GM12872 (cell line): ENCODE results near the gene FARP1.

Experiments
- CTCF ChIP-seq: IDR thresholded peaks from 3 replicates; pipeline ENCODE4 v1.5.1; 2011; ENCODE audit warnings: low read depth, mild to moderate bottlenecking, low read length, moderate library complexity; ENCODE audit not compliant: insufficient read depth

Gene FARP1

DNA sequence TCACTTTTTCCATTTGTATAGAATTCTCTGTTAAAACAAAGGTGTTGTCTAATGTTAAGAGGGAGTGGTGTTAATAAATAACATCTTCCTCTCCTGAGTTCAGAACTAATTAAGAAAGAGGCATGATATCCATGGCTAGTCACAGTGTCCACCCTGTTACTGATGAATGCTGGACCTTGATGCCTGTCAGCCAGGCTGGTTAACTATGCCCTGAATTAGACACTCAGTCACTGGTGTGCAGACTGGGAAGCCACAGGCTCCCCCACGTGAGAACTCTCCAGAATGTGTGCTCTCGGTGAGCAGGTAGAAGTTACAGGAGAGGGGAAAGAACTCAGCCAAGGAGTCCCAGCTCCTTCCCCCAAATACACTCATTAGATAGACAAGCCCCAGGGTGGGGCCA, 90.2 kb downstream of the FARP1 start:
- TF ChIP-seq CTCF = no peak

DNA sequence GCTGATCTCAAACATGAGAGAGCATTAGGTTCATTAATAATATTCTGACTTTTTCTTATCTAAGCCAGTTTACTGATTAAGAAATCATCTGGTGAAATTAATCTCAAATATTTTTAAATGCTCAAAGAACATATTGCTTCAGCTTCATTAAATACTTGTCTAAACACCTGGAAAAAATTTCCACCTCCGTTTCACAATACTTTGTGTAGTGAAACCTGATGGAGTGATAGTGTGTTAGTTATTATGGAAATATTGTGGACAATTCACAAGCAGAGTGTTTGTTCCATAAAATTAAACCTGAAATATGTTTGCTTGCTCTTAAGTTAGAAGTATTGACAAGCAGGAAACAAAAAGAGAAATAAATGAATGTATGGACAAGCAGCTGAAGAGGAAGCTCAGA, 91.5 kb downstream of the FARP1 start:
- no peak for TF ChIP-seq CTCF

- no peak for TF ChIP-seq CTCF
Observed at GRCh38 chr13:98236197-98236596, 93.3 kb downstream of the FARP1 start.

DNA sequence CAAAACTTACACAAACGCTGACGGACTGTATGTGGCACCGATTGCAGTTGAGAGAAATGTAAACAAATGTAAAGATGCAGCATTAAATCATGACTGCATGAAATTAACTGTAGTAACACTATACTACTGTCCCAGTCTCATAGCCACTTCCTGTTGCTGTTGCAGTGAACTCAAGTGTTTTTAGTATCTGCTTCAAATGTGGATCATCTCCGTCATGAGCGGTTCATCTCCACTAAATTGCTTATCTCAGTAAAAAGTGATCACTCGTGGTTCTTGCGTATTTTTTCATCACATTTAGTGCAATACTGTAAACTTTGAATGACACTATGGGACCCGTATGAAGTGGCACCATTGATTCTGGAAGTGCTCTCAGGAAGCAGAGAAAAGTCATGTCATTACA, 94.4 kb downstream of the FARP1 start:
- no peak for TF ChIP-seq CTCF

GRCh38 chr13:98239162-98240076, 96.5 kb downstream of the FARP1 start:
- TF ChIP-seq CTCF = no peak

DNA sequence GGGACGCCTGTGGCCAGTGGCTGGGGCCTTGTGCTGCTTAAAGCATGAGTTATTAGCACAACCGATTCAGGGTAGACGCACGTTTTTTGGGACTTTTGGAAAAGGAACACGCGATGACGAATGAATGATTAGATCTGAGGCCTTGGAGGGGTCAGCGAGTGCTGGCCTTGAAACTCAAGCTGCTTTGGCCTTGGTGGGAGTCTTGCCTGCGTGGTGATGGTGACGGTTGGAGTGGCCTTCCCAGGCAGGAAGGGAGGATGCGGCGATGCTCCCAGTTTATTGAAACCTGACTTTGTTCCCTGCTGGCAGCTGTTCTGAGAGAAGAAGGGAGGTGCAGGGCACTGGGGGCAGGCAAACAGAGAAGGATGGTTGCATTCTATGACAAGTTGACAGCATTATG, 97.2 kb downstream of the FARP1 start:
- TF ChIP-seq CTCF = no peak

- no peak for TF ChIP-seq CTCF
Observed at GRCh38 chr13:98240974-98241373, 98.1 kb downstream of the FARP1 start.
